HepG2 (cell line): ENCODE measurements around the gene ST3GAL4.

Experiments
- AKAP8 ChIP-seq: sonication (generic); formaldehyde crosslinking; IDR thresholded peaks from 2 replicates; pipeline ENCODE4 v1.5.1; 2020; ENCODE audit warnings: mild to moderate bottlenecking, missing genetic modification reagents
- CBX1 ChIP-seq: IDR thresholded peaks from one replicate; pipeline ENCODE4 v1.6.1; 2016; ENCODE audit warnings: antibody characterized with exemption, low read depth
- CREB1 ChIP-seq, 2 experiments: fragments of 450-650 bp in 1 of 2; IDR thresholded peaks; 2 replicates each; pipeline ENCODE4 v1.6.1; 2016 to 2017; ENCODE audit warnings: control low read depth in 1 of 2, mild to moderate bottlenecking in 1 of 2, missing compliant biosample characterization in 1 of 2, missing genetic modification characterization in 1 of 2
- DMTF1 ChIP-seq: sonication (generic); formaldehyde crosslinking; IDR thresholded peaks from 2 replicates; pipeline ENCODE4 v1.4.0; 2020; ENCODE audit warnings: mild to moderate bottlenecking, missing genetic modification reagents
- EZH2 ChIP-seq: conservative IDR thresholded peaks from 2 replicates; pipeline ENCODE4 v1.6.1; 2012; ENCODE audit warnings: mild to moderate bottlenecking, low read depth, low read length, moderate library complexity
- GABPB1 ChIP-seq: IDR thresholded peaks from 2 replicates; pipeline ENCODE4 v1.6.1; 2016; ENCODE audit warnings: mild to moderate bottlenecking, missing genetic modification reagents, moderate library complexity, missing compliant biosample characterization
- KDM5A ChIP-seq: fragments of 200-600 bp; sonication (generic); IDR thresholded peaks from 2 replicates; pipeline ENCODE4 v1.7.0; 2018; ENCODE audit warnings: antibody characterized with exemption, mild to moderate bottlenecking, low read length, borderline replicate concordance
- NCOR1 ChIP-seq: fragments of 200-600 bp; sonication (generic); IDR thresholded peaks from 2 replicates; pipeline ENCODE4 v1.7.0; 2017; ENCODE audit warnings: antibody characterized with exemption, low read length, borderline replicate concordance
- POLR2A ChIP-seq, 2 experiments: IDR thresholded peaks; 2 replicates each; pipeline ENCODE4 v1.6.1; 2011; ENCODE audit warnings: low read depth in 2 of 2, low read length in 2 of 2, mild to moderate bottlenecking in 1 of 2, moderate library complexity in 1 of 2; ENCODE audit not compliant: insufficient read depth in 1 of 2
- POLR2AphosphoS2 ChIP-seq: IDR thresholded peaks from 2 replicates; pipeline ENCODE4 v1.6.1; 2011; ENCODE audit warnings: low read depth, low read length, improper control_type of control experiment
- POLR2AphosphoS5 ChIP-seq: IDR thresholded peaks from 2 replicates; pipeline ENCODE4 v1.6.1; 2012; ENCODE audit warnings: low read depth, low read length
- ZNF235 ChIP-seq: sonication (generic); formaldehyde crosslinking; IDR thresholded peaks from 2 replicates; pipeline ENCODE4 v1.8.1; 2023; ENCODE audit warnings: mild to moderate bottlenecking, missing genetic modification reagents, borderline replicate concordance

GRCh38 chr11:126327281-126328000, 28.0 kb upstream of the ST3GAL4 start:
- TF ChIP-seq POLR2AphosphoS2 (no peak), CBX1 (no peak), POLR2A (IDR thresholded peaks at IDR 0.05; ENCODE audit: insufficient read depth in 1 of 2, low read depth in 2 of 2, low read length in 2 of 2) (no peak), AKAP8 (no peak), KDM5A (no peak), CREB1 (IDR thresholded peaks at IDR 0.05) (no peak), CREB1 (CRISPR knock-in tag; IDR thresholded peaks at IDR 0.05) (no peak), ZNF235 (CRISPR knock-in tag) (no peak), DMTF1 (CRISPR knock-in tag) (no peak), NCOR1 (no peak), EZH2 (no peak), POLR2AphosphoS5 (no peak), GABPB1 (CRISPR knock-in tag) (no peak)
